ENCODE results near the gene ZNF716.

DNA sequence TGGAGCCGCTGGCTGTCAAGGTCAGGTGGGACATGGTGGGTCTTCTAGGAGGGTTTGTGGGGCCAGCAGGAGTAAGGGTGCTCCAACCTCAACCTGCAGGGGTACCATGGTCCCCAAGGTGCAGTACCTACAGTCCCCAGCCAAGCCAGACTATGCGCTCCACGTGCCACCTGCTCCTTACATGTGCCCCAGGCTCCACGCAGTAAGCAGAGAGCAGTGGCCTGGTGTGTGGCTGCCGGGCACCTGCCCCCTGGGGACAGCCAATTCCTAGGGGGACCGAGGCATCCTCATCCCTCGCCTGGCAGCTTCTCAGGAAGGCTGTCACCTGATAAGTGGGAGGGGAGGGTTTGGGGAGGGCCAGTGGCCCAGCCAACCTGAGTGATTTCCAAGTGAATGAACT is 11.7 kb upstream of the ZNF716 start:
- TF ChIP-seq, protein P1, sequence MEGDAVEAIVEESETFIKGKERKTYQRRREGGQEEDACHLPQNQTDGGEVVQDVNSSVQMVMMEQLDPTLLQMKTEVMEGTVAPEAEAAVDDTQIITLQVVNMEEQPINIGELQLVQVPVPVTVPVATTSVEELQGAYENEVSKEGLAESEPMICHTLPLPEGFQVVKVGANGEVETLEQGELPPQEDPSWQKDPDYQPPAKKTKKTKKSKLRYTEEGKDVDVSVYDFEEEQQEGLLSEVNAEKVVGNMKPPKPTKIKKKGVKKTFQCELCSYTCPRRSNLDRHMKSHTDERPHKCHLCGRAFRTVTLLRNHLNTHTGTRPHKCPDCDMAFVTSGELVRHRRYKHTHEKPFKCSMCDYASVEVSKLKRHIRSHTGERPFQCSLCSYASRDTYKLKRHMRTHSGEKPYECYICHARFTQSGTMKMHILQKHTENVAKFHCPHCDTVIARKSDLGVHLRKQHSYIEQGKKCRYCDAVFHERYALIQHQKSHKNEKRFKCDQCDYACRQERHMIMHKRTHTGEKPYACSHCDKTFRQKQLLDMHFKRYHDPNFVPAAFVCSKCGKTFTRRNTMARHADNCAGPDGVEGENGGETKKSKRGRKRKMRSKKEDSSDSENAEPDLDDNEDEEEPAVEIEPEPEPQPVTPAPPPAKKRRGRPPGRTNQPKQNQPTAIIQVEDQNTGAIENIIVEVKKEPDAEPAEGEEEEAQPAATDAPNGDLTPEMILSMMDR (IDR thresholded peaks at IDR 0.05), result no peak
- TF ChIP-seq POLR2A (IDR thresholded peaks at IDR 0.05), result no peak

Data from heart left ventricle (tissue), 13 donors.